GOT3 (cell line): Measurements from ENCODE around the gene CSNK2B.

Source experiments
- DNase-seq: peaks from one replicate; lab custom pipeline; 2025; ENCODE audit warnings: mixed read lengths; lab: John Stamatoyannopoulos, UW

Gene CSNK2B

GRCh38 chr6:31665501-31666336 is at the start of gene CSNK2B:
Gene CSNK2B, plus strand, starts transcription at chr6:31666080. Its CDS starts 752 bp downstream, at chr6:31666832.
- DNase-seq: peak; percentile 88

GRCh38 chr6:31617010-31617409 is 48.9 kb upstream of the CSNK2B start:
- no peak for DNase-seq

GRCh38 chr6:31619805-31620585 is 45.9 kb upstream of the CSNK2B start:
- peak; percentile 92 for DNase-seq

DNA sequence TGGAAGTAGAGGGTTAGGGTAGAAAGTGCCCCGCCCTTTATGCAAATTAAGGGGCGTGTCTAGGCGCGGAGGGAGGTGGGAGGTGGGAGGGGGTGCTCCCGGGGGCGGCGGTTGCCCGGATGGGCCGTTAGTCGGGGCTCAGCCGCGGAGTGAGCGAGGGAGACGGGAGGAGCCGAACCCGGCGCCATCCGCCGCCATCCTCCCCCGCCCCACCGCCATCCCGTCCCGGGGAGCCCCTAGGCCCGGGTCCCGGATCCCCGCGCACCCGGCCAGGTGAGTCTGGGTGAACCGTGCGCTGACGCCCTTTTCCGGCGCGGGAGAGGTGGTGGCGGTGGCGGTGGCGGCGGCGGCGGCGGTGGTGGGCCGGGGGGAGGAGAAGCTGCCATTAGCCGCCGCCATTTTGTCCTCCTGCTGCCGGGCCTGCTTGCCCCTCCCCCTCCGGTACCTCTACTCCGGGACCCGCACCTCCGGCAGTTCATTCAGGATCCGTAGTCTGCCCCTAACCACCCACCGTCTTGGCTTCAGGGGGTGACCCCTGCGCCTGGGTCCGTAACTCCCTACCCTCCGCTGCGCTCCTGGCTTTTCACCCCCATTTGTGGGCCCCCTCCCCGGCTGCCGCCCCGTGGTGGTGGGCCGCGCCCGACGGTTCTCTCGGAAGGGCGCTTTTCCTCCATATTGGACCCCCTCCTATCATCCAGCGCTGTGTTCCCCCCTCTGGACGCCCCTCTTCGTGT is 45.1 kb upstream of the CSNK2B start, which contains the start of gene PRRC2A:
Gene PRRC2A, plus strand, starts transcription at position 130 of the 734 bp plus-strand sequence. CDS start 2,075 bp downstream, outside the sequence.
- peak; percentile 74 for DNase-seq

DNA sequence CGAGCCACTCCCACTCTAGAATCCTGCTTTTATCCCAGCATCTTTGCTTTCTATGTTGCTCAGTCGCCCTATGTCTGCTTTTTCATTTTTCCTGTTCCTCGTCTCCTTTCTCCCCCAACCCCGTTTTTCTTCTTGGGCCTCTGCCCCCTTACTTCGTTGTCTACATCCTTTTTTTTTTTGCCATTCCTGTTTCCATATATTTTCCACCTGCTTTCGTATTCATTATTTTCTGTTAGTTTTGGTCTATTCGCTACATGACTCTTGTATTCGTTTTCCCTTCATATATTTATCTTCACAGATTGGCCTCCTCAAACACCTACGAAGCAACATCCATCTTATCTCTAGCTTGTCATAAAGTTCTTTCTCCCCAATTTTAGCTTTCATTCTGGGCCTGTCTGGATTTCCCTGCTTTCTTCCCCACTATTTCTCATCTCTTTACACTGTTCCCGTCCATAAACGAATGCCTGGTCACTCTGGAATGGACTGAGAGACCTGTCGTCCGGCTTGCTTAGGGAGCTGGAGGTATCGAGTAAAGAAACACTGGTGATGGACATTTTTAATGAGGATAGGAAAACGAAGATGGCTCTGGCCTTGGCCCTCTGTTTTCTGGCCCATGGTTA is 44.5 kb upstream of the CSNK2B start:
- DNase-seq: no peak

DNA sequence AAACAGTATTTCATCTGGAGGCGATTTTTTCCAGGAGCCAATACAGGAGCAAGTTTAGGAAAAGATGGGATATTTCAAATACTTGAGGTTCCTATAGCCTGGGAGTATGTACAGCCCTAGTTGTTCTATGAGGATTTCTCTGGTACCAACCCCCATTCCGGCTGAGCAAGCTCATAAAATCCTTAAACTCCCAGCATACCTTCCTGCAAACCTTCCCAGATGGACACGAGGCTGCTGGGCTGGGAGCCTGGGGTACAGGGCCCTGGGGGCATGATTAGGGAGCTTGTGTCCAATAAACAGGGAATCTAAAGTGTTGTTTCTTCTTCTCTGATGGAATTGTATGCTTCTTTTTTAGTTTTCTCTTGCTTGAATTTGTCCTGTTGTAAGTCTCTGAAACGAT is 43.9 kb upstream of the CSNK2B start:
- DNase-seq: no peak

DNA sequence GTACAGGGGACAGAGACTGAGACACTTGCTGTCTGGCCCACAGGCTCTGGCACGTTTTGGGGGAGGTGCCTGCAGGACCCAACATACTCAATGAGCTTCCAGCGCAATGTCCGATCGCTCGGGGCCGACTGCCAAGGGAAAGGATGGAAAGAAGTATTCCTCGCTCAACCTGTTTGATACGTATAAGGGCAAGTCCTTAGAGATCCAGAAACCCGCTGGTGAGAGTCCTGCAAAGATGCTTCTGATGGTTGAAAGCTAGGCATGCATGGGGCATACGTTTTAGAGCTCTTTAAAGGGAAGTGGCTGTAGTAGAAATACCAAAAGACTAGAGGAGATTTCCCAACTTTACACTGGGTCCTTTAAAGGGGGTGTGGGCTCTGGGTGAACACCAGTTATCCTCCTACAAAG is 43.2 kb upstream of the CSNK2B start:
- DNase-seq: no peak

DNA sequence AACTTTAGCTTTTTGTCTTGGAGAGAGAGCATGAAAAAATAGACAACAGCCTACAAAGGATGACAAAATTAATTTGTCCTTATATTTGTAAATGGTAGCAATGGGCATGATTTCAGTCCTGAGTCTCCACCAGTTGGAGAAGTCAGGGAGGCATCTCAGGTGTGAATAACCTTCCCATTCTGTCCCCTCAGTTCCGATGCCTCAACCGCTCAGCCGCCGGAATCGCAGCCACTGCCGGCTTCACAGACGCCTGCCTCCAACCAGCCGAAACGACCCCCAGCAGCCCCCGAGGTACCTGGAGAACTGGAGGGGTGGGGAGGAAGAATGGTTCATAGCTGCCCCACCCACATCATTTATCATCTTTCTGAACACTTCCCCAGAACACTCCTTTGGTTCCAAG is 41.8 kb upstream of the CSNK2B start:
- no peak for DNase-seq

- no peak for DNase-seq
Measured at GRCh38 chr6:31626952-31627351, 38.9 kb upstream of the CSNK2B start.

DNA sequence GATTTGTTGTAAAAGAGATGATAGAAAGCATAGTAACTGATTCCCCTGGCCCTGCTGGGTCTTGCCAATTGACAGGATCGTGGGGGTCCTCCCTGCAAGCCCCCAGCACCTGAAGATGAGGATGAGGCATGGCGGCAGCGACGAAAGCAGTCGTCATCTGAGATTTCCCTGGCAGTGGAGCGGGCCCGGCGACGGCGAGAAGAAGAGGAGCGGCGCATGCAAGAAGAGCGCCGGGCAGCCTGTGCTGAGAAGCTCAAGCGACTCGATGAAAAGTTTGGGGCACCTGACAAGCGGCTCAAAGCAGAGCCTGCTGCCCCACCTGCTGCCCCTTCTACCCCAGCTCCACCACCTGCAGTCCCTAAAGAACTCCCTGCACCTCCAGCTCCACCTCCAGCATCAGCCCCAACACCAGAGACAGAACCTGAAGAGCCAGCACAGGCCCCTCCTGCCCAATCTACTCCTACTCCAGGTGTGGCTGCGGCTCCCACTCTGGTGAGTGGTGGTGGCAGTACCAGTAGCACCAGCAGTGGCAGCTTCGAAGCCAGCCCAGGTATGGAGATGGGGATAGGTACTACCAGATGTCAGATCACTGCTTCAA is 38.1 kb upstream of the CSNK2B start:
- no peak for DNase-seq

DNA sequence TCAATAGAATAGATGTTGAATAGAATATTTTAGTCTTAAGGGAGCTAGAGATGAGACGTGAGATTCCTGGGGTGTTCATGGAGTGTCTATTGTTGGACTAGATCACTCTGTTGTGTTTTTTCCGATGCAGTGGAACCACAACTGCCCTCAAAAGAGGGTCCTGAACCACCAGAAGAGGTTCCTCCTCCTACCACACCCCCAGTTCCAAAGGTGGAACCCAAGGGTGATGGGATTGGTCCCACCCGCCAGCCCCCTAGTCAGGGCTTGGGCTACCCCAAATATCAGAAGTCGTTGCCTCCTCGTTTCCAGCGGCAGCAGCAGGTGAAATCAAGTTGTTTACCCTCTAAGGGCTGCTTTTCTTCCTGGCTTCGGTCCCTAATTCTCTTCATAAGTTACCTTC is 36.9 kb upstream of the CSNK2B start:
- no peak for DNase-seq

- no peak for DNase-seq
Measured at GRCh38 chr6:31630177-31630934, 35.5 kb upstream of the CSNK2B start.

DNA sequence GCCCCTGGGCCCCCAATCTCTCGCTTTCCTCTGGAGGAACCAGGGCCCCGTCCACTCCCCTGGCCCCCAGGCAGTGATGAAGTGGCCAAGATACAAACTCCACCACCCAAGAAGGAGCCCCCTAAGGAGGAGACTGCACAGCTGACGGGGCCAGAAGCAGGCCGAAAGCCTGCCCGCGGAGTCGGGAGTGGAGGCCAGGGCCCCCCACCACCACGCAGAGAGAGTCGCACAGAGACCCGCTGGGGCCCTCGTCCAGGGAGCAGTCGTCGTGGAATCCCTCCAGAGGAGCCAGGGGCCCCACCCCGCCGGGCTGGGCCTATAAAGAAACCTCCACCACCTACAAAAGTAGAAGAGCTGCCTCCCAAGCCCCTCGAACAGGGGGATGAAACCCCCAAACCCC is 34.7 kb upstream of the CSNK2B start:
- no peak for DNase-seq

DNA sequence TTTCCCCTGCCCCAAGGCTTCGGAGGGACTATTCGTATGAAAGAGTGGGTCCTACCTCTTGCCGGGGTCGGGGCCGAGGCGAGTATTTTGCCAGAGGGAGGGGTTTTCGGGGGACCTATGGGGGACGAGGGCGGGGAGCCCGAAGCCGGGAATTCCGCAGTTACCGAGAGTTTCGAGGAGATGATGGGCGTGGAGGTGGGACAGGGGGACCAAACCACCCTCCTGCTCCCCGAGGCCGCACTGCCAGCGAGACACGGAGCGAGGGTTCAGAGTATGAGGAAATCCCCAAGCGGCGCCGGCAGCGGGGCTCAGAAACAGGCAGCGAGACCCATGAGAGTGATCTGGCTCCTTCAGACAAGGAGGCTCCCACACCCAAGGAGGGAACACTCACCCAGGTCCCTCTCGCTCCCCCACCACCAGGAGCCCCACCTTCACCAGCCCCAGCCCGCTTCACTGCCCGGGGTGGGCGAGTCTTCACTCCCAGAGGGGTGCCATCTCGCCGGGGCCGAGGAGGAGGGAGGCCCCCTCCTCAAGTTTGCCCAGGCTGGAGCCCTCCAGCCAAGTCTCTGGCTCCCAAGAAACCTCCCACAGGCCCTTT is 34.1 kb upstream of the CSNK2B start:
- DNase-seq: no peak

GRCh38 chr6:31632279-31632946 is 33.5 kb upstream of the CSNK2B start:
- DNase-seq: no peak

DNA sequence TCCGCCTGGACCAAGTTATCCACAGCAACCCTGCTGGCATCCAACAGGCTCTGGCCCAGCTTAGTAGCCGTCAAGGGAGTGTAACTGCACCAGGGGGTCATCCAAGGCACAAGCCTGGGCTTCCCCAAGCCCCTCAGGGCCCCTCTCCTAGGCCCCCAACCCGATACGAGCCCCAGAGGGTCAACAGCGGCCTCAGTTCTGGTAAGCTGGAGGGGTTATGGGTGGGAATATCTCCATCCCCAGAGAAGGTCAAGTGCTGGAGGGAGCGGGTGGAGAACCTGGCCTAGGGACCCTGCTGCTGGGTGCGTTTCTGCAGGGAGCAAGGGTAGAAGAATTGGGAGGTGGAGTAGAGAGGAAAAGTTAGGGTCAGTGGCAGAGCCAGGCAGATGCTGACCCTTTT is 32.4 kb upstream of the CSNK2B start:
- no peak for DNase-seq

GRCh38 chr6:31634131-31634530 is 31.7 kb upstream of the CSNK2B start:
- DNase-seq: no peak

- no peak for DNase-seq
Measured at GRCh38 chr6:31634969-31635575, 30.8 kb upstream of the CSNK2B start.
